ENCODE results near the gene CEP162.
"Not testable (repeated sequence)": the region's sequence is repeated elsewhere in the genome, so short reads cannot be mapped to it uniquely, and the experiment has no call there.

DNA sequence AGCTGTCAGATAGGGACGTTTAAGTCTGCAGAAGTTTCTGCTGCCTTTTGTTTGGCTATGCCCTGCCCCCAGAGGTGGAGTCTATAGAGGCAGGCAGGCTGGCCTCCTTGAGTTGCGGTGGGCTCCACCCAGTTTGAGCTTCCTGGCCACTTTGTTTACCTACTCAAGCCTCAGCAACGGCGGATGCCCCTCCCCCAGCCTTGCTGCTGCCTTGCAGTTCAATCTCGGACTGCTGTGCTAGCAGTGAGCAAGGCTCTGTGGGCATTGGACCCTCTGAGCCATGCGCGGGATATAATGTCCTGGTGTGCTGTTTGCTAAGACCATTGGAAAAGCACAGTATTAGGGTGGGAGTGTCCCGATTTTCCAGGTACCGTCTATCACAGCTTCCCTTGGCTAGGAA lies 94.1 kb downstream of the CEP162 start:
- not testable (repeated sequence) for TF ChIP-seq POLR2A (IDR thresholded peaks at IDR 0.05)
- TF ChIP-seq, protein P1, sequence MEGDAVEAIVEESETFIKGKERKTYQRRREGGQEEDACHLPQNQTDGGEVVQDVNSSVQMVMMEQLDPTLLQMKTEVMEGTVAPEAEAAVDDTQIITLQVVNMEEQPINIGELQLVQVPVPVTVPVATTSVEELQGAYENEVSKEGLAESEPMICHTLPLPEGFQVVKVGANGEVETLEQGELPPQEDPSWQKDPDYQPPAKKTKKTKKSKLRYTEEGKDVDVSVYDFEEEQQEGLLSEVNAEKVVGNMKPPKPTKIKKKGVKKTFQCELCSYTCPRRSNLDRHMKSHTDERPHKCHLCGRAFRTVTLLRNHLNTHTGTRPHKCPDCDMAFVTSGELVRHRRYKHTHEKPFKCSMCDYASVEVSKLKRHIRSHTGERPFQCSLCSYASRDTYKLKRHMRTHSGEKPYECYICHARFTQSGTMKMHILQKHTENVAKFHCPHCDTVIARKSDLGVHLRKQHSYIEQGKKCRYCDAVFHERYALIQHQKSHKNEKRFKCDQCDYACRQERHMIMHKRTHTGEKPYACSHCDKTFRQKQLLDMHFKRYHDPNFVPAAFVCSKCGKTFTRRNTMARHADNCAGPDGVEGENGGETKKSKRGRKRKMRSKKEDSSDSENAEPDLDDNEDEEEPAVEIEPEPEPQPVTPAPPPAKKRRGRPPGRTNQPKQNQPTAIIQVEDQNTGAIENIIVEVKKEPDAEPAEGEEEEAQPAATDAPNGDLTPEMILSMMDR (IDR thresholded peaks at IDR 0.05): not testable (repeated sequence)

All from lower leg skin (tissue), 3 donors.